ENCODE results near the gene PRLH.

The PRLH gene

GRCh38 chr2:237538901-237539300 lies 27.5 kb upstream of the PRLH start:
- in situ Hi-C loops (cut with MboI; ENCODE audit: low sequenced_read_pairs): no loop called here

GRCh38 chr2:237539681-237540080 lies 26.7 kb upstream of the PRLH start:
- in situ Hi-C loops (cut with MboI; ENCODE audit: low sequenced_read_pairs): no loop called here

- in situ Hi-C loops (cut with MboI; ENCODE audit: low sequenced_read_pairs): no loop called here
Measured at GRCh38 chr2:237540223-237540775, 26.1 kb upstream of the PRLH start.

- in situ Hi-C loops (cut with MboI; ENCODE audit: low sequenced_read_pairs): no loop called here
Measured at GRCh38 chr2:237540823-237541222, 25.6 kb upstream of the PRLH start.

- in situ Hi-C loops (cut with MboI; ENCODE audit: low sequenced_read_pairs): no loop called here
Measured at GRCh38 chr2:237541243-237541642, 25.1 kb upstream of the PRLH start.

- in situ Hi-C loops (cut with MboI; ENCODE audit: low sequenced_read_pairs): no loop called here
Measured at GRCh38 chr2:237542001-237542704, 24.2 kb upstream of the PRLH start.

- in situ Hi-C loops (cut with MboI; ENCODE audit: low sequenced_read_pairs): no loop called here
Measured at GRCh38 chr2:237546040-237546875, 20.1 kb upstream of the PRLH start.

GRCh38 chr2:237546876-237547395 lies 19.4 kb upstream of the PRLH start:
- in situ Hi-C loops (cut with MboI; ENCODE audit: low sequenced_read_pairs): no loop called here

GRCh38 chr2:237547841-237548416 lies 18.4 kb upstream of the PRLH start:
- in situ Hi-C loops (cut with MboI; ENCODE audit: low sequenced_read_pairs): no loop called here

GRCh38 chr2:237549216-237549615 lies 17.2 kb upstream of the PRLH start:
- in situ Hi-C loops (cut with MboI; ENCODE audit: low sequenced_read_pairs): no loop called here

- in situ Hi-C loops (cut with MboI; ENCODE audit: low sequenced_read_pairs): no loop called here
Measured at GRCh38 chr2:237549643-237550415, 16.5 kb upstream of the PRLH start.

GRCh38 chr2:237551071-237551574 lies 15.3 kb upstream of the PRLH start:
- in situ Hi-C loops (cut with MboI; ENCODE audit: low sequenced_read_pairs): no loop called here

GRCh38 chr2:237552908-237553307 lies 13.5 kb upstream of the PRLH start:
- in situ Hi-C loops (cut with MboI; ENCODE audit: low sequenced_read_pairs): no loop called here

- in situ Hi-C loops (cut with MboI; ENCODE audit: low sequenced_read_pairs): no loop called here
Measured at GRCh38 chr2:237553948-237554347, 12.4 kb upstream of the PRLH start.

GRCh38 chr2:237555560-237555959 lies 10.8 kb upstream of the PRLH start:
- in situ Hi-C loops (cut with MboI; ENCODE audit: low sequenced_read_pairs): no loop called here

- in situ Hi-C loops (cut with MboI; ENCODE audit: low sequenced_read_pairs): no loop called here
Measured at GRCh38 chr2:237556773-237557632, 9.4 kb upstream of the PRLH start.

GRCh38 chr2:237557633-237558015 lies 8.8 kb upstream of the PRLH start:
- in situ Hi-C loops (cut with MboI; ENCODE audit: low sequenced_read_pairs): no loop called here

- in situ Hi-C loops (cut with MboI; ENCODE audit: low sequenced_read_pairs): no loop called here
Measured at GRCh38 chr2:237558961-237559641, 7.3 kb upstream of the PRLH start.

GRCh38 chr2:237561221-237561620 lies 5.2 kb upstream of the PRLH start:
- in situ Hi-C loops (cut with MboI; ENCODE audit: low sequenced_read_pairs): no loop called here
